Omental fat pad (tissue), 4 donors: Measurements from ENCODE around the gene DDX10. TPM values are rescaled to one million over a fixed set of nuclear protein-coding genes. Genes with fewer than 3 reads are reported as not detected.

Experiments
- ATAC-seq: fragments of 150-250 bp; one replicate; pipeline ENCODE4 v1.9.1; 2016; ENCODE audit warnings: mild to moderate bottlenecking, moderate library complexity; ENCODE audit not compliant: low FRiP score
- DNase-seq: peaks from one replicate; pipeline ENCODE4 v3.0.0-alpha.2; 2019; ENCODE audit warnings: low spot score
- total RNA-seq, 4 donors: library from RNA; depleted of rRNA; stranded (reverse); fragments of >200 nt; gene quantifications; one replicate each; pipeline ENCODE4 v1.1.0, GENCODE V29; 2016
- TF ChIP-seq, protein P1 (sequence below), 3 donors: fragments of 450-650 bp; IDR thresholded peaks; one replicate each; pipeline ENCODE4 v1.5.1; 2016 to 2017; ENCODE audit warnings: antibody characterized with exemption in 3 of 3, mild to moderate bottlenecking in 3 of 3, moderate library complexity in 2 of 3

The DDX10 gene
- total RNA-seq, 4 donors from 2014 or later, result 20.2 to 60.6 (median 26.5) TPM

GRCh38 chr11:108796551-108796950, 131.7 kb downstream of the DDX10 start:
- no peak for DNase-seq
- ATAC-seq, result no peak
- TF ChIP-seq, protein P1, sequence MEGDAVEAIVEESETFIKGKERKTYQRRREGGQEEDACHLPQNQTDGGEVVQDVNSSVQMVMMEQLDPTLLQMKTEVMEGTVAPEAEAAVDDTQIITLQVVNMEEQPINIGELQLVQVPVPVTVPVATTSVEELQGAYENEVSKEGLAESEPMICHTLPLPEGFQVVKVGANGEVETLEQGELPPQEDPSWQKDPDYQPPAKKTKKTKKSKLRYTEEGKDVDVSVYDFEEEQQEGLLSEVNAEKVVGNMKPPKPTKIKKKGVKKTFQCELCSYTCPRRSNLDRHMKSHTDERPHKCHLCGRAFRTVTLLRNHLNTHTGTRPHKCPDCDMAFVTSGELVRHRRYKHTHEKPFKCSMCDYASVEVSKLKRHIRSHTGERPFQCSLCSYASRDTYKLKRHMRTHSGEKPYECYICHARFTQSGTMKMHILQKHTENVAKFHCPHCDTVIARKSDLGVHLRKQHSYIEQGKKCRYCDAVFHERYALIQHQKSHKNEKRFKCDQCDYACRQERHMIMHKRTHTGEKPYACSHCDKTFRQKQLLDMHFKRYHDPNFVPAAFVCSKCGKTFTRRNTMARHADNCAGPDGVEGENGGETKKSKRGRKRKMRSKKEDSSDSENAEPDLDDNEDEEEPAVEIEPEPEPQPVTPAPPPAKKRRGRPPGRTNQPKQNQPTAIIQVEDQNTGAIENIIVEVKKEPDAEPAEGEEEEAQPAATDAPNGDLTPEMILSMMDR (IDR thresholded peaks at IDR 0.05), result no peak

- TF ChIP-seq, protein P1 (IDR thresholded peaks at IDR 0.05), result no peak
- ATAC-seq (no peak), DNase-seq (no peak)
Observed at GRCh38 chr11:108797578-108798100, 132.8 kb downstream of the DDX10 start.

DNA sequence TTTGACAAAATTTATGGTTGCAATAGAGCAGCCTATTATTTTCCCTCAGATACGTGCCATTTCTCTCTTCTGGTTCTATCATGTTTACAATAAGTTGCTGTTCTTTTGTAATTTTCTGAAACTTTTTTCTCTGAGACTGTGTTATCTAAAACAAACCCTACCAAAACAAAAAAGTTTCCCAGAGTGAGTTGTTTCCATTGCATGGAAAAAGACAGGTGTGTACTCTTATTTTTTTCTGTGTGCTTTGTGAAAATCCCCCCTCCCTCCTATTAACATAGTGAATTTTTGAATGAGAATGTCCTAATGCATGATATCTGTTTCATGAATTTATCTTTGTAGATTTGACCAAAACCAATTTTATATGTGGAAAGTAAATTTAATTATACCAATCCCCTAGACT, 137.6 kb downstream of the DDX10 start:
- DNase-seq (no peak), ATAC-seq (no peak)
- TF ChIP-seq, protein P1 (IDR thresholded peaks at IDR 0.05), result no peak

- DNase-seq (no peak), ATAC-seq (no peak)
- TF ChIP-seq, protein P1 (IDR thresholded peaks at IDR 0.05), result no peak
Observed at GRCh38 chr11:108803776-108804175, 138.9 kb downstream of the DDX10 start.

DNA sequence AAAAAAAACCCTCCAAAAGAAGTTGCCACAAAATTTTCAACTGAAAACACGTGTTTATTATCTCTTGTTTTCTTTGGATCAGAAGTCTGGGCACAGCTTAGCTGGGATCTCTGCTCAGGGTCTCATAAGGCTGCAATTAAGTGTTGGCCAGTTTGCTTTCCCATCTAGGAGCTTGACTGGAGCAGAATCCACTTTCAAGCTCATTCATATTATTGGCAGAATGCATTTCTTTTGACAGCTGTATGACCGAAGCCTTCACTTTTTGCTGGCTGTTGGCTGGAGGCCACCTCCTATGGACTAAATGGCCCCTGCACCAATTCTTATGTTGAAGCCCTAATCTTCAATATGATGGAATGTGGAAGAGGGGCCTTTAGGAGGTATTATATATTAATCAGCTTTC, 139.6 kb downstream of the DDX10 start:
- no peak for DNase-seq
- TF ChIP-seq, protein P1 (IDR thresholded peaks at IDR 0.05), result no peak
- no peak for ATAC-seq

DNA sequence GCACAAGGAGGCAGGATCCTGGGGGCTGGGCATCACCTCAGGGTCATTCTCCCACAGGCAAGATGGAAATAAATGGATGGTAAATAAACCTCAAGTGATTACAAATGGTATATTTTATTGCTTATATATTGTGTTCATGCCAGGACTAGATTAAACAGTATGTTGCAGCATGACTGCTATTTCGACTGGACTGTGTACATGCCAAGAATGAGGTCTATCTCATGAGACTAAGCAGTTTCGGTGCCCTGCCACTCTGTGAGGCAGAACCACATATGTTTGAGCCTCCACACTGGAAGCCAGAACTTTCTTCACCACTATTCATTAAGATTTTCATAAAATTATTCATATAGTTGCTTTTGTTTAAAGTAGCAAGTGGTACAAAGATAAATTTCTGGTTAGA, 140.2 kb downstream of the DDX10 start:
- TF ChIP-seq, protein P1 (IDR thresholded peaks at IDR 0.05), result no peak
- DNase-seq (no peak), ATAC-seq (no peak)

DNA sequence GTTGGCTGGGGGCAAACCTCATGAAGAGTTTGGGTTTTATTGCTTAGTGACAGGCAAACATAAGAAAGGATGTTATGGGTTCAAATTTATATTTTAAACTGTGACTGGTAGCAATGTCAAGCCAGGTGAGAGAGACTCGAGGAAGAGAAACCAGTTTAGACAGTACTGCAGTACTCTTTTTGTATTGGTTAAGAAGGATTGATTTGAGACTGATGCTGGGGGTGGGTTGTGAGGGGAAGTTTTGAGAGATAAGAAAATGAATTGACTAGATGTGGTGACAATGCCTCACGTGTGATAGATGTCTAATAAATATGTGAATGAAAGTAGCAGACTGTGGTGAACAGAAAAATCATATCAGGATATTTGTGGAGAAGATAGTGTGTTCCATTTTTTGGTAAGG, 142.4 kb downstream of the DDX10 start:
- DNase-seq (no peak), ATAC-seq (no peak)
- TF ChIP-seq, protein P1 (IDR thresholded peaks at IDR 0.05), result no peak
